GM23248 (cell line): ENCODE measurements around the gene SLC25A1. TPM values are rescaled to one million over a fixed set of nuclear protein-coding genes. Genes with fewer than 3 reads are reported as not detected.

Experiments used
- DNase-seq: peaks from one replicate; pipeline ENCODE4 v3.0.0-alpha.2; 2015
- H2AFZ ChIP-seq: fragments of 200-600 bp; sonication (generic); 2 replicates; pipeline ENCODE4 v1.6.1; 2016; ENCODE audit warnings: antibody characterized with exemption
- H3F3A ChIP-seq: fragments of 200-600 bp; sonication (generic); 2 replicates; pipeline ENCODE4 v1.6.1; 2016; ENCODE audit warnings: mild to moderate bottlenecking, antibody characterized with exemption, mixed run types; ENCODE audit not compliant: insufficient read depth
- H3K27ac ChIP-seq: fragments of 200-600 bp; sonication (generic); 2 replicates; pipeline ENCODE4 v1.5.1; 2016; ENCODE audit warnings: mild to moderate bottlenecking
- H3K27me3 ChIP-seq: fragments of 200-600 bp; sonication (generic); replicated peaks from 2 replicates; pipeline ENCODE4 v1.6.1; 2016; ENCODE audit warnings: mild to moderate bottlenecking; ENCODE audit not compliant: insufficient read depth
- H3K36me3 ChIP-seq: fragments of 200-600 bp; sonication (generic); 2 replicates; pipeline ENCODE4 v1.6.1; 2016; ENCODE audit warnings: low read depth, mild to moderate bottlenecking
- H3K4me1 ChIP-seq: fragments of 200-600 bp; sonication (generic); 2 replicates; pipeline ENCODE4 v1.6.1; 2016; ENCODE audit warnings: mild to moderate bottlenecking; ENCODE audit not compliant: insufficient read depth
- H3K4me2 ChIP-seq: fragments of 200-600 bp; sonication (generic); one replicate; pipeline ENCODE4 v1.6.1; 2016; ENCODE audit warnings: mild to moderate bottlenecking; ENCODE audit not compliant: unreplicated experiment
- H3K4me3 ChIP-seq: fragments of 200-600 bp; sonication (generic); 2 replicates; pipeline ENCODE4 v1.5.1; 2016; ENCODE audit warnings: mild to moderate bottlenecking
- H3K79me2 ChIP-seq: fragments of 200-600 bp; sonication (generic); 2 replicates; pipeline ENCODE4 v1.6.1; 2016; ENCODE audit warnings: mild to moderate bottlenecking; ENCODE audit not compliant: insufficient read depth
- H3K9ac ChIP-seq: fragments of 200-600 bp; sonication (generic); 2 replicates; pipeline ENCODE4 v1.6.1; 2016; ENCODE audit warnings: mild to moderate bottlenecking
- H3K9me2 ChIP-seq: fragments of 200-600 bp; sonication (generic); 2 replicates; pipeline ENCODE4 v1.6.1; 2016; ENCODE audit warnings: mixed run types, mild to moderate bottlenecking, moderate library complexity; ENCODE audit not compliant: insufficient read depth
- H3K9me3 ChIP-seq: fragments of 200-600 bp; sonication (generic); one replicate; pipeline ENCODE4 v1.6.1; 2017; ENCODE audit warnings: low read depth
- H4K20me1 ChIP-seq: fragments of 200-600 bp; sonication (generic); 2 replicates; pipeline ENCODE4 v1.6.0; 2016; ENCODE audit not compliant: insufficient read depth
- EZH2 ChIP-seq: fragments of 200-600 bp; sonication (generic); IDR thresholded peaks from 2 replicates; pipeline ENCODE4 v1.6.1; 2018; ENCODE audit warnings: antibody characterized with exemption, mild to moderate bottlenecking; ENCODE audit not compliant: insufficient read depth, poor library complexity, severe bottlenecking
- EZH2phosphoT487 ChIP-seq: fragments of 200-600 bp; sonication (generic); IDR thresholded peaks from 2 replicates; pipeline ENCODE4 v1.6.1; 2018; ENCODE audit warnings: antibody characterized with exemption, moderate library complexity, mild to moderate bottlenecking, low read depth; ENCODE audit not compliant: insufficient read depth
- WGBS, 2 experiments: methylation state at CpG; one replicate each; pipeline ENCODE4 v1.1.6; 2015 to 2017; ENCODE audit warnings: low lambda C conversion rate in 2 of 2, low coverage in 1 of 2; ENCODE audit errors: missing lambda C conversion rate in 2 of 2; 5-methylcytosine and 5-hydroxymethylcytosine counted together
- in situ Hi-C: fragments of 300-500 bp; cut with MboI; formaldehyde crosslinking; loops from 2 replicates; pipeline ENCODE4 v1.15.0; 2020
- polyA plus RNA-seq: library from polyadenylated mRNA; unstranded; fragments of >200 nt; fragmentation: Nextera tagmentation; extraction: Ambion mirVana; gene quantifications from 2 replicates; pipeline ENCODE4 v1.2.1, GENCODE V29; 2016
- total RNA-seq: library from RNA; depleted of rRNA; stranded (reverse); fragments of >200 nt; shearing (Covaris generic); gene quantifications from 2 replicates; pipeline ENCODE4 v1.2.3, GENCODE V29; 2014

The SLC25A1 gene
- total and polyA plus RNA-seq, 2 experiments from 2014 or later = 99.5 to 113 TPM

DNA sequence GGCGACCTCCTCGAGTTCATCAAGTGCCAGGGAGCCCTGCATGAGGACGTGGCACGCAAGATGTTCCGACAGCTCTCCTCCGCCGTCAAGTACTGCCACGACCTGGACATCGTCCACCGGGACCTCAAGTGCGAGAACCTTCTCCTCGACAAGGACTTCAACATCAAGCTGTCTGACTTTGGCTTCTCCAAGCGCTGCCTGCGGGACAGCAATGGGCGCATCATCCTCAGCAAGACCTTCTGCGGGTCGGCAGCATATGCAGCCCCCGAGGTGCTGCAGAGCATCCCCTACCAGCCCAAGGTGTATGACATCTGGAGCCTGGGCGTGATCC is 46.9 kb downstream of the SLC25A1 start:
- in situ Hi-C loops = no loop called here
- no peak for DNase-seq
- 98% methylated on average over 19 of the region's 19 CpGs for WGBS, 2 experiments
- no peaks in the 10 kb centered on the region for H3K27me3 ChIP-seq
- H3K27ac ChIP-seq = no peak overlapping the region
- no peaks in the 10 kb centered on the region for H3F3A ChIP-seq
- H3K9ac ChIP-seq = no peak overlapping the region
- TF ChIP-seq EZH2phosphoT487 (no peak), EZH2 (no peak)
- H3K9me2 ChIP-seq = no peaks in the 10 kb centered on the region
- no peaks in the 10 kb centered on the region for H3K4me1 ChIP-seq
- H4K20me1 ChIP-seq = no peaks in the 10 kb centered on the region
- no peaks in the 10 kb centered on the region for H3K79me2 ChIP-seq
- no peak overlapping the region for H3K4me2 ChIP-seq
- no peaks in the 10 kb centered on the region; the same call in 1 of the 2 replicates for H3K36me3 ChIP-seq
- H3K9me3 ChIP-seq = no peaks in the 10 kb centered on the region
- no peak overlapping the region for H2AFZ ChIP-seq
- H3K4me3 ChIP-seq = no peak overlapping the region

DNA sequence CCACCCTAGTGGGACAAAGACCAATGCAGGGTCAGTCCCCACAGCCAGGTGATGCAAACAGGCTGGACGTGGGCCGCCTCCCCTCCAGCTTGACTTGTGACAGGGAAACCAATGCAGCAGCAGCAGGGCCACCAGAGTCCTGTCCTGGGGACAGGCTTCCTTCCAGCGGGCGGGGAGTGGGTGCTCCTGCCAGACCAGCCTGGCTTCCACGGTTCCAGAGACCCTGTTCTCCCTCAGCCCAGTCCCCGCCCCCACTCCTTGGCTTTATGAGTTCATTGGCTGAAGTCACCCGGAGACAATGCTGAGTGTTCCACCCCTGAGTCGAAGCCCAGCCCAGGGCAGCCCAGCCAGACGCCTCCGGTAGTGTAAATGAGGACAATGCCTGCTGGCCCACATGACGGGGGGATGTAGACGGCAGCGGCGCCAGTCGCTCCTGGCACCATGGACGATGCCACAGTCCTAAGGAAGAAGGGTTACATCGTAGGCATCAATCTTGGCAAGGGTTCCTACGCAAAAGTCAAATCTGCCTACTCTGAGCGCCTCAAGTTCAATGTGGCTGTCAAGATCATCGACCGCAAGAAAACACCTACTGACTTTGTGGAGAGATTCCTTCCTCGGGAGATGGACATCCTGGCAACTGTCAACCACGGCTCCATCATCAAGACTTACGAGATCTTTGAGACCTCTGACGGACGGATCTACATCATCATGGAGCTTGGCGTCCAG is 47.4 kb downstream of the SLC25A1 start, which contains the start of gene TSSK2:
TSSK2 (plus strand) TSS at position 350 of the 726 bp plus-strand sequence; CDS start at position 442, 92 bp downstream.
- no peak within 1 kb of the TSS for H3K27ac ChIP-seq
- WGBS, 2 experiments = 74 to 79% methylated on average over 27 of the region's 27 CpGs
- no peaks in the 10 kb centered on the region for H3K79me2 ChIP-seq
- no peaks in the 10 kb centered on the region for H3F3A ChIP-seq
- no peak for DNase-seq
- in situ Hi-C loops = no loop called here
- no peaks in the 10 kb centered on the region; the same call in 1 of the 2 replicates for H3K36me3 ChIP-seq
- no peaks in the 10 kb centered on the region for H3K4me1 ChIP-seq
- no peaks in the 10 kb centered on the region for H3K9me3 ChIP-seq
- no peaks in the 10 kb centered on the region for H3K27me3 ChIP-seq
- no peaks in the 10 kb centered on the region for H3K9me2 ChIP-seq
- no peak within 1 kb of the TSS for H3K9ac ChIP-seq
- no peak within 1 kb of the TSS for H3K4me3 ChIP-seq
- TF ChIP-seq EZH2phosphoT487 (no peak), EZH2 (no peak)
- no peaks in the 10 kb centered on the region for H4K20me1 ChIP-seq
- H3K4me2 ChIP-seq = no peak within 1 kb of the TSS
- H2AFZ ChIP-seq = no peak within 1 kb of the TSS

DNA sequence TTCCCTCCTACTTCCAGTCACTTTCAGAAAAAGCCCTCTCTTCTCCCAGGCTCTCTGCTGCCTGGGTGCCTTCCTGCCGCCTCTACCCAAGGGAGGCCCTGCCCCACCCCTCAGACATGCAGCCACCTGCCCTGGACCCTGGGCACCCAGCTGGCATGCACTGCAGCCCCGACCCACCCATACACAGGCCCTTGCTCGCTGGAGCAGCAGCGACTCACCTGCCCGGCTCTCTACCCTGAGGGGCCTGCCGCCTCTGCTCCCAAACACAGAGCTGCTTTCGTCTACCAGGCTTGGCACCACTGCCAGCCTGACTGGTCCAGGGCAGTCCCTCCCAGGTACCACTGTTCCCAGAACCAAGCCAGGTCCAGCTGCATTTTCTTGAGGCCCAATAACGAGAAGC is 48.7 kb downstream of the SLC25A1 start:
- in situ Hi-C loops = no loop called here
- TF ChIP-seq EZH2phosphoT487 = no peak
- TF ChIP-seq EZH2 = no peak
- 88 to 93% methylated on average over 8 of the region's 8 CpGs for WGBS, 2 experiments
- no peaks in the 10 kb centered on the region for H3K4me1 ChIP-seq
- DNase-seq = no peak
- H3K36me3 ChIP-seq = no peaks in the 10 kb centered on the region
- no peak overlapping the region for H2AFZ ChIP-seq
- H3K9me2 ChIP-seq = no peaks in the 10 kb centered on the region
- no peak overlapping the region for H3K4me3 ChIP-seq
- H4K20me1 ChIP-seq = no peaks in the 10 kb centered on the region
- H3F3A ChIP-seq = no peaks in the 10 kb centered on the region
- H3K9ac ChIP-seq = no peak overlapping the region
- H3K27me3 ChIP-seq = no peaks in the 10 kb centered on the region
- H3K4me2 ChIP-seq = no peak overlapping the region
- H3K79me2 ChIP-seq = no peaks in the 10 kb centered on the region
- H3K9me3 ChIP-seq = no peaks in the 10 kb centered on the region
- no peak overlapping the region for H3K27ac ChIP-seq

DNA sequence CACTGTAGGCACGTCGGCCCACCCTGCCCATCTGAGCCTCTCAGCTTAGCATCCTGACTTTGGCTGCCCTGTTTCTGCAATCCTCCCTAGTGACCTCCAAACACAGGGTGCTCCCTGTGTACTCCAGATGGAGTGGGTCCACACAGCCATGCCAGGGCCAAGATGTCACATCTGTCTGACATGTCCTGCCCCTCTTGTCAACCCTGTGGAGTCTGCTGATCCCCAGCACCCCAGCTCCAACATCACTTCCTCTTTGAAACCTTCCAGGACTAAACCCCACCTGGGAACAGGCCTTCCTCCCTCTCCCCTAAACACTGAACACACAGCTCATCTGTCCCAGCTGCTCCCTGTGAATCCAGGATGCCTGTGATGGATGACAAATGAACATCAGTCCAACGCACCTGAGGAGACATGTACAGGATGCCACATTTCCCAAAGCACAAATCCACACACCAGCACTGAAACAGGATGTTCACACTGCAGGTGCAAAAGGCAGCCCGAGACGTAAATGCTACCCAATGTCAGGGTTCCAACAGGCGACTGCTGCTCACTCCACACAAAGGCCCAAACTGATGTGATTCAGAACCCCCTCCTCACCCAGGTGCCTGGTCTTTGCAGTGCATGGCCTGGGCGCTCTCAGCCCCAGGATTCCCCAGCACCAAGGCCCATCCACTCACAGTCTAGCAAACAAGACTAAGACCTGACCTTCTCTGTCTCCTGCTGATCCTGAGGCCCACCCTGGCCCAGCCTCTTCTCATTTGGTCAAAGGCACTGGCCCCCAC is 49.4 kb downstream of the SLC25A1 start:
- Histone ChIP-seq H3K27ac (no peak overlapping the region), H4K20me1 (no peaks in the 10 kb centered on the region), H3K9ac (no peak overlapping the region), H3K27me3 (no peaks in the 10 kb centered on the region), H3K79me2 (no peaks in the 10 kb centered on the region), H2AFZ (no peak overlapping the region), H3K4me1 (no peaks in the 10 kb centered on the region), H3K9me2 (no peaks in the 10 kb centered on the region), H3K4me3 (no peak overlapping the region), H3K9me3 (no peaks in the 10 kb centered on the region), H3F3A (no peaks in the 10 kb centered on the region), H3K36me3 (no peaks in the 10 kb centered on the region), H3K4me2 (no peak overlapping the region)
- in situ Hi-C loops = no loop called here
- 80 to 86% methylated on average over 7 of the region's 7 CpGs for WGBS, 2 experiments
- DNase-seq = no peak
- no peak for TF ChIP-seq EZH2phosphoT487
- TF ChIP-seq EZH2 = no peak
